Measurements from ENCODE around the gene ARHGEF28.

DNA sequence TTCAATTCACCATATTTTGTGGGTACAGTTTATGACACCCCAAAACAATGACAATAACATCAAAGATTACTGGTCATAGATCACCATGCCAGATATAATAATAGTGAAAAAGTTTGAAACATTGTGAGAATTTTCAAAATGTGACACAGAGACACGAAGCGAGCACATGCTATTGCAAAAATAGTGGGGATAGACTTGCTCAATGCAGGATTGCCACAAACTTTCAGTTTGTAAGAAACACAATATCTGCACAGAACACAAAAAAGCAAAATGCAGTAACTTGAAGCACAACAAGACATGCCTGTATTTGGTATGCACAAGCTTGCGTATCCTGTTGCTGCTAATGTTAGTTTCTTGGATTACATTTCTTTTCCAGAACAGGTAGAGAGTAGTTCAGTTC, 35.8 kb downstream of the ARHGEF28 start:
- TF ChIP-seq CTCF (IDR thresholded peaks at IDR 0.05) (no peak), EZH2 (IDR thresholded peaks at IDR 0.05) (no peak), EZH2phosphoT487 (IDR thresholded peaks at IDR 0.05) (no peak)
